ENCODE measurements around the gene GDF11.

- TF ChIP-seq POLR2A (IDR thresholded peaks at IDR 0.05; ENCODE audit: low read length): no peak
- no peak for TF ChIP-seq MAX (IDR thresholded peaks at IDR 0.05)
- TF ChIP-seq RFX5 (IDR thresholded peaks at IDR 0.05): no peak
These were observed 47.6 kb upstream of the GDF11 start for GRCh38 chr12:55695349-55695748.
